Measurements from ENCODE around the gene FAM171A1.

FAM171A1 gene

GRCh38 chr10:15169555-15170401, 201.3 kb downstream of the FAM171A1 start:
- no peak for DNase-seq (ENCODE audit: low read depth)

GRCh38 chr10:15168786-15169554, 202.1 kb downstream of the FAM171A1 start:
- no peak for DNase-seq (ENCODE audit: low read depth)

GRCh38 chr10:15168291-15168785, 202.8 kb downstream of the FAM171A1 start, which contains the start of gene NMT2:
TSS of gene NMT2 (minus strand) at chr10:15168693. CDS start at chr10:15168612, 81 bp downstream.
- no peak for DNase-seq (ENCODE audit: low read depth)

- DNase-seq (ENCODE audit: low read depth), result no peak
Measured at GRCh38 chr10:15167411-15168290, 203.4 kb downstream of the FAM171A1 start.

GRCh38 chr10:15166325-15166724, 204.8 kb downstream of the FAM171A1 start:
- no peak for DNase-seq (ENCODE audit: low read depth)

GRCh38 chr10:15163253-15163828, 207.7 kb downstream of the FAM171A1 start:
- DNase-seq (ENCODE audit: low read depth), result no peak
